ENCODE results near the gene FKRP. TPM values are rescaled to one million over a fixed set of nuclear protein-coding genes. Genes with fewer than 3 reads are reported as not detected.
A peak's percentile ranks its signal among the peaks of the same experiment; 100 is the strongest.
"Not testable (repeated sequence)": the region's sequence is repeated elsewhere in the genome, so short reads cannot be mapped to it uniquely, and the experiment has no call there.

FKRP gene
- total RNA-seq, 1 experiment from 2014 or later, result 10.6 TPM

DNA sequence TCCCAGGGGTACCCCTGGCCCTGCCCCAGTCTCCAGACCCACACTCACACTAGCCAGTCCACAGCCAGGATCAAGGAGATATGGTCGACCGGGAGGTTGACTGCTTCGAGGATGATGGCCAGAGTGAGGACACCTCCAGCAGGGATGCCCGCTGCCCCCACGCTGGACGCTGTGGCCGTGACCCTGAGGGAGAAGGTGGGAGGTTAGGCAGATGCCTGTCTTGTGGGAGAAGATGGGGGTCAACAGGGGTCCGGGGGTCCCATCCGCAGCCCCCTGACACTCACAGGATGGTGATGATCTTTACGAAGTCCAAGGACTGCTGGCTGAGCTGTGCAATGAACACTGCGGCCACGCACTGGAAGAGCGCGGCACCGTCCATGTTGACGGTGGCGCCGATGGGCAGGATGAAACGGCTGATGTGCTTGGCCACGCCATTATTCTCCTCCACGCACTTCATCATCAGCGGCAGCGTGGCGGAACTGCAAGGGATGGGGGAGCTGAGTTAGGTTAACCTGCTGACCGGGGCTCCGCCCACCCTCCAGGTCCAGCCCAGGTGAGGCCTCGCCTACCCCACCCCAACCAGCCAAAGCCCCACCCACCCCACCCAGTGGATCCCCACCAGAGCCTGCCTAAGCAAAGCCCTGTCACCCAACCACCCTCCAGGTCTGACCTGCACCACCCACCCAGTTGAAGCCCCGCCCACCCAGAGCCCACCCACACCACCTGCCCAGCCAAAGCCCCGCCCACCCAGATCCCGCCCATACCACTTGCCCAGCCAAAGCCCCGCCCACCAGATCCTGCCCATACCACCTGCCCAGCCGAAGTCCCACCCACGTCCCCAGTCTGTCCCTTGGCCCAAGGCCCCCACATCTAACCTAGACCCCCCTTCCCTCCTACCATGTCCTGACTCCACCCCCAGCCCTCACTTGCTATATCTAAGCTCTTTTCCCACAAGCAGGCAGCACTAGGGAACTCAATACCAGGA, 31.4 kb downstream of the FKRP start:
- TF ChIP-seq EZH2 (IDR thresholded peaks at IDR 0.05; ENCODE audit: low read depth) (no peak), CTCF (conservative IDR thresholded peaks at IDR 0.05) (no peak)
- H3K9me3 ChIP-seq (ENCODE audit: insufficient read depth, low read depth), result no peaks in the 10 kb centered on the region
- H3F3A ChIP-seq (ENCODE audit: insufficient read depth, low read depth), result peaks cover 90% of the 10 kb centered on the region
- H3K36me3 ChIP-seq (ENCODE audit: low read depth), result peaks cover 60% of the 10 kb centered on the region
- no peaks in the 10 kb centered on the region for H3K9me2 ChIP-seq (ENCODE audit: insufficient read depth)
- intact Hi-C loops (cut with micrococcal nuclease; ENCODE audit: unreplicated experiment), result no loop called here
- peaks cover 19% of the 10 kb centered on the region for H3K4me1 ChIP-seq (replicated peaks; ENCODE audit: insufficient read depth)
- no TSS peak for BruUV-seq (replicated peaks)
- no peak overlapping the region for H2AFZ ChIP-seq
- H3K4me2 ChIP-seq, result no peak overlapping the region
- H3K27me3 ChIP-seq (ENCODE audit: insufficient read depth, low read depth), result no peaks in the 10 kb centered on the region
- H3K79me2 ChIP-seq (ENCODE audit: low read depth), result peaks cover 44% of the 10 kb centered on the region
- ChIA-PET CTCF (interaction anchor here (0.6 kb wide), 1 partner anchor 53 kb away, joined by 6 read pairs; no protein-coding TSS in a partner anchor), POLR2A (ENCODE audit: unreplicated experiment) (no interaction called here)
- H3K27ac ChIP-seq, result no peak overlapping the region
- DNase-seq, result no peak
- H4K20me1 ChIP-seq (ENCODE audit: insufficient read depth), result peaks cover 64% of the 10 kb centered on the region
- H3K4me3 ChIP-seq, result no peak overlapping the region

GRCh38 chr19:46777956-46778645, 32.2 kb downstream of the FKRP start:
- CTCF ChIA-PET, result interaction anchor here (0.6 kb wide), 1 partner anchor 52 kb away, joined by 6 read pairs; no protein-coding TSS in a partner anchor
- DNase-seq; H3K9me3 ChIP-seq (ENCODE audit: insufficient read depth, low read depth); H3K4me2 ChIP-seq; H3K27ac ChIP-seq; H3K27me3 ChIP-seq (ENCODE audit: insufficient read depth, low read depth); H3K4me3 ChIP-seq; intact Hi-C loops (cut with micrococcal nuclease; ENCODE audit: unreplicated experiment); H2AFZ ChIP-seq; H3K9me2 ChIP-seq (ENCODE audit: insufficient read depth); POLR2A ChIA-PET (ENCODE audit: unreplicated experiment); BruUV-seq (replicated peaks): not testable (repeated sequence)
- Histone ChIP-seq H3K79me2 (ENCODE audit: low read depth) (peaks cover 53% of the 10 kb centered on the region), H3F3A (ENCODE audit: insufficient read depth, low read depth) (peaks cover 90% of the 10 kb centered on the region), H4K20me1 (ENCODE audit: insufficient read depth) (peaks cover 70% of the 10 kb centered on the region), H3K36me3 (ENCODE audit: low read depth) (peaks cover 69% of the 10 kb centered on the region), H3K4me1 (replicated peaks; ENCODE audit: insufficient read depth) (peaks cover 28% of the 10 kb centered on the region)

DNA sequence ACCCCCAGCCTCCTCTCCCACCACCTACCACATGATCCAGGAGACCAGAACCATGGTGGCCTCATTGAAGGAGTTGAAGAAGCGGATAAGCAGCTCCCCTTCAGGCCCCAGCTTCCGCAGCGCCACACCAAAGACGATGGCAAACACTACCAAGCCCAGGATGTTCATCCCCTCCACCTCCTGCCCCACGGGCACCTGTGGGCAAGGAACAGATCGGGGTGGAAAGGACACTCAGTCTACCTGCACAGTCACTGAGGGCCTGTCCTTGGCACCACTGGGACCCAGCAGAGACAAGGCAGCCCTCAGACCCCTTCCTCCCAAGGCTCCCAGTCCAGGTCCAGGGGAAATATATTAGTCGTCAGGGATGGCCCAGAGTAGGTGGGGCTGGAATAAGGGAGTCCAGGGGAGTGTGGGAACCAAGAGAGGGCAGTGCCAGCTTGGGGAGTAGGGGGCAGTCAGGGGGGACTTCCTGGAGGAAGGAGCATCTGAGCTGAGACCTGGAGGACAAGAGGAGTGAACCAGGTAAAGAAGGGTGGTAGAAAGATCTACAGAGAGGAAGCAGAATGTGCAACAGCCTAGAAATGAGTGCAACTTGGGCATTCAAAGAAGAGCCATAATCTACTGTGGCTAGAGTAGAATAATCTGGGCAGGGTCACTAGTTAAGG, 36.6 kb downstream of the FKRP start:
- no TSS peak for BruUV-seq (replicated peaks)
- Histone ChIP-seq H3K4me1 (replicated peaks; ENCODE audit: insufficient read depth) (peaks cover 50% of the 10 kb centered on the region), H4K20me1 (ENCODE audit: insufficient read depth) (peaks cover 45% of the 10 kb centered on the region), H3K79me2 (ENCODE audit: low read depth) (peaks cover 95% of the 10 kb centered on the region), H3K4me2 (peak overlapping the region; percentile 83), H3F3A (ENCODE audit: insufficient read depth, low read depth) (peaks cover 86% of the 10 kb centered on the region), H2AFZ (no peak overlapping the region), H3K9me3 (ENCODE audit: insufficient read depth, low read depth) (no peaks in the 10 kb centered on the region), H3K27me3 (ENCODE audit: insufficient read depth, low read depth) (no peaks in the 10 kb centered on the region), H3K9me2 (ENCODE audit: insufficient read depth) (no peaks in the 10 kb centered on the region), H3K27ac (peak overlapping the region; percentile 42), H3K36me3 (ENCODE audit: low read depth) (peaks cover 73% of the 10 kb centered on the region), H3K4me3 (no peak overlapping the region)
- TF ChIP-seq EZH2 (IDR thresholded peaks at IDR 0.05; ENCODE audit: low read depth) (no peak), CTCF (conservative IDR thresholded peaks at IDR 0.05) (no peak)
- ChIA-PET CTCF (interaction anchor here (0.6 kb wide), 1 partner anchor 240 kb away, joined by 9 read pairs; no protein-coding TSS in a partner anchor), POLR2A (ENCODE audit: unreplicated experiment) (no interaction called here)
- intact Hi-C loops (cut with micrococcal nuclease; ENCODE audit: unreplicated experiment), result no loop called here
- no peak for DNase-seq

Measured in PC-9 (cell line).